M059J (cell line): ENCODE measurements around the gene ALKBH3. TPM values are rescaled to one million over a fixed set of nuclear protein-coding genes. Genes with fewer than 3 reads are reported as not detected.
A peak's percentile ranks its signal among the peaks of the same experiment; 100 is the strongest.

Source experiments
- DNase-seq: peaks from one replicate; pipeline ENCODE4 v3.0.0-alpha.2; 2012; ENCODE audit warnings: low read depth
- total RNA-seq: library from RNA; depleted of rRNA; stranded (reverse); fragments of >200 nt; shearing (Covaris generic); gene quantifications from 2 replicates; pipeline ENCODE4 v1.2.3, GENCODE V29; 2014; rRNA removed

ALKBH3 gene
- 39.7 and 67.3 TPM in 2 replicates for total RNA-seq

DNA sequence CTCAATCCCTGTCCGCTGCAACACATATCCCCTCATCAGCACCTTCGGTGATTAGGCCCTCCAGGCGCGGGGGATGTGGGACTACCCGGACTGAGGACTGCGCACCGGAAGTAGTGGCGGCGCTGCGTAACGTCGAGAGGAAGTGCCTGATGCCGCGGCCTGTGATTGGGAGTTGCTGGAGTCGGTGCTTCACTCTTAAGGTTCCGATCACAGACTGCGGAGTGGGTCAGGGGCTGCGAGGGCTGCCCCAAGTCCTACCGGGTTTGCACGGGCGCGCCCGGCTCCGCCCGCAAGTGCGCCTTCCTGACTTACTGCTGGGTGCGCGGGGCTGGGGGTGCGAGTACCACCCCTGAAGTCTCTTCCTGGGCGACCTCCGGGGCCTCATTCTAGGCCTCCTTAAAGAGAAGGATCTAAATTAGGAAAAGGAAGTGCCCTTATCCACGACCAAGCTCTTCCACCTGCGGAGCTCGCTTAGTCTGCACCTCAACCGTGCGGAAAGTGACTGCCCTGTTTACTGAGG lies at the start of gene ALKBH3:
ALKBH3 (plus strand) TSS at position 192 of the 520 bp plus-strand sequence. CDS start 1,822 bp downstream, outside the sequence.
- peak; percentile 89 for DNase-seq

DNA sequence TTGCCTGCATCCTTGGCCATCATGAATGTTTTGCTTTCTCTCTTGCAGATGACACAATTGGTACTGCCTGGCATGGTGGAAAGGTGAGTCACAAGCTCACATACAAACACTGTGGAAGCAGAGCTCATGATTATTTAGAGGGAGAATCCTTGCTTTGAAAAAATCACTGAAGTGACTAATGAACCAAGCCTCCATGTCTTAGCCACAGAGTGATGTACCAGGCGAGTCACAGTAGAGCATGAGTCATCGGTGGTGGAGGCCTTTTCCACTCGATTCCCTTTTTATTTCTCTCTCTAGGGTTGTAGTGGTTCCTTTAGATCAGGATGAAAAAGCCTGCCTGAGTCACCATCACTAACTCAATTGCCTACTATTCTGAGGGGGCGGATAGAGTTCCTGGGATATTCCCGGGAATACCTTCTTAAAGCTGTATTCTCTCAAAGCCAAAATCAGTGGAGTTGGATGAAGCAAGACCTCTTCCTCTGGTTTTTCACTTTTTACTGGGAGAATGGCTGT lies 49.6 kb upstream of the ALKBH3 start:
- DNase-seq, result peak; percentile 100

DNA sequence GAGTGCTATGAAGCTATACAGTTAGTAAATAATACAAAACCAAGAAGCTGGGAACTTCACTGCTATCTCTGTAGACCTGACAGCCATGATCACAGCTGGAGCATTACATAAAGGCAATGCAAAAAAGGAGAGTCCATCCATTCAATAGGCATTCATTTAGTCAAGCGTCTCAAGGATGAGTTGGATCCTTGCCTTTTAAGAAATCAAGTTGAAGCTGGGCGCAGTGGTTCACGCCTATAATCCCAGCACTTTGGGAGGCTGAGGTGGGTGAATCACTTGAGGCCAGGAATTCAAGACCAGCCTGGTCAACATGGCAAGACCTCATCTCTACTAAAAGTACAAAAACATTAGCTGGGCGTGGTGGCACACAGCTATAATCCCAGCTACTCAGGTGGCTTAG lies 48.1 kb upstream of the ALKBH3 start:
- DNase-seq, result no peak

GRCh38 chr11:43833657-43834073 lies 47.0 kb upstream of the ALKBH3 start:
- peak; percentile 37 for DNase-seq

GRCh38 chr11:43834286-43834685 lies 46.3 kb upstream of the ALKBH3 start:
- DNase-seq, result no peak

DNA sequence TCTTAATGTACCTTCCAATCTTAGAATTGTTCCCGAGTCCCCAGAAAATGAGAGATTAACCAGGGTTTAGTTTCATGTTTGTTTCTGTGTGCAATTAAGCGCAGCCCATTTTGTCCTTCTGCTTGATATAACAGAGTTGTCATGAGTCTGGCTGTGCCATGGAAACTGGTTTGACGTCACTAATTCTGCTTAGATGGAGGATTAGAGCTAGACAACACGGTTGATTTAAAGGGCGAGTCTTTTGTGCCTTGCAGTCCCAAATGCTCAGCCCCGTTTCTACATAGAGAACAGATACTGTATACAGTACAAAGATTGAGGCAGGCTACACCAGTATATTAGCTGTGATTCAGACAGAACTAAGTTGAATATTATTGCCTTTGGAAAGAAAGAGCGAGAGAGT lies 45.5 kb upstream of the ALKBH3 start:
- DNase-seq, result no peak

- DNase-seq, result no peak
These were observed 42.8 kb upstream of the ALKBH3 start for GRCh38 chr11:43837879-43838278.

- DNase-seq, result no peak
These were observed 38.6 kb upstream of the ALKBH3 start for GRCh38 chr11:43842021-43842420.

DNA sequence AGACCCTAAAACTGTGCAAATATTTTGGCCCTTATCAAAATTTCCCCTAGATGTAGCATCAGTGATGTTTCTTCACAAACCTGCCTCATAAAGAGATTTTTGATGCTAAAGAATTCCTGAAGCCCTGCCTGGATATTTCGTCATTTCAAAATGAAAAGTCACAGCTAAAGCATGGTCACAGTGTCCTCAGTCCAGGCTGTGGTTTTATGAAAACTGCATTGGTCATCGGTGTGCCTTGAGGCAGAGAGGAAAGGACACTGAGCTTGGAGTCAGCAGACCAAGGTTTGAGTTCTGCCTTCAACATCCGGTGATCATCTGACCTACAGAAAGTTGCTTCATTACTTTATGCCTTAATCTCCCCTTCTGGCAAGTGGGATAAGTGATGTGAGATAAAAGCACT lies 34.8 kb upstream of the ALKBH3 start:
- peak; percentile 48 for DNase-seq

GRCh38 chr11:43852057-43852636 lies 28.5 kb upstream of the ALKBH3 start:
- DNase-seq, result peak; percentile 78

- DNase-seq, result no peak
These were observed 26.9 kb upstream of the ALKBH3 start for GRCh38 chr11:43853781-43854180.

GRCh38 chr11:43856993-43857392 lies 23.6 kb upstream of the ALKBH3 start:
- no peak for DNase-seq

DNA sequence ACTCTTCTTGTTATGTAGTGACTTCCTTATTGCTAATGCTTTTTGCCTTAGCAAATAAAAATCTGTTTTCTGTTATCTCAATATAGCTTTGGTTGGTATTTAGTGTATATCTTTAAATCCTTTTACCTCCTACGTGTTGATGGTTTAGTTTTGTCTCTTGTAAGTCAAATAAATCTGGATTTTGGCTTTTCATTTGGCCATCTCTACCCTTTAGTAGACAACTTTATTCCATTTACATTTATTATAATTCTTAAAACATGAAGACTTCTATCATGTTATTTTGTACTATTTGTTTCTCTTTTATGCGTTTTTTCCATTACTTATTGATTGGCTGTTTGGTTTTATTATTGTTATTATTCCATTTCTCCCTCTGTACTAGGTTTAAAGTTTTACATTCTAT lies 19.5 kb upstream of the ALKBH3 start:
- no peak for DNase-seq

- DNase-seq, result peak; percentile 21
These were observed 14.1 kb upstream of the ALKBH3 start for GRCh38 chr11:43866520-43866919.

DNA sequence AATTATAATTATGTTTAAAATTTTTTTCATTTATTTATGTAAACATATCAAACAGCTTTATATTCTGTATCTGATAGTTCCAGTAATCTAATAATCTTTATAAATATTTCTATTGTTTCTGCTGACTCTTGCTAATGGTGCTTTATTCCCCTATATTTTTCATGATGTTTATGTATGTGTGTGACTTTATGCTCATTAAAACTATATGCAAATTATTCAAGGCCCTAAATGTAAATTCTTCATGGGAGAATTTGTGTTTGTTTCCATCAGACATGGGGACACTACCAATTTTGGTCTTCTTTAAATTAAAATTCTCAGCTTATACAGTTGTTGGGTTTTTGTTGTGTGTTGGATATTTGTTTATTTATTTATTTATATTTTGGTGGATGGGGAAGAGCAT lies 13.7 kb upstream of the ALKBH3 start:
- DNase-seq, result no peak

GRCh38 chr11:43868852-43869567 lies 11.6 kb upstream of the ALKBH3 start:
- DNase-seq, result peak; percentile 85

DNA sequence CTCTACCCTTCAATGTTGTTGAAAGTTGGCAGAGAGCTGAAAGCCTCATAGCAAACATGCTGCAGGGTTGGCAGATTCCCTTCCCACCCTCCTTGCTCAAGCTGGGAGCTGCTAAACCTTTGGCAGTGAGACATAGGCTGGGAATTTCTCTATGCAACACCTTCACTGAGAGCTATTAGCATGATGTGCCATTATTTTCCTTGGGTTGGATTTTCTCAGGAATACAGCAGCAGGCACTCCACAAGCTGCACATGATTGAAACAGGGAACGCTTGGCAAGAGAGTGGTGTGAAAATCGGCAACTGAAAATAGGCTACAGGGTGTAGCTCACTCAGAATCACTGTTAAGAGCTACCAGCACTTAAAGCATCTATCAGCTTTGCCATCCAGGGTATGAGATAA lies 9.6 kb upstream of the ALKBH3 start:
- no peak for DNase-seq

- DNase-seq, result peak; percentile 36
These were observed 7.6 kb upstream of the ALKBH3 start for GRCh38 chr11:43872995-43873394.

- no peak for DNase-seq
These were observed 6.6 kb upstream of the ALKBH3 start for GRCh38 chr11:43874078-43874477.

DNA sequence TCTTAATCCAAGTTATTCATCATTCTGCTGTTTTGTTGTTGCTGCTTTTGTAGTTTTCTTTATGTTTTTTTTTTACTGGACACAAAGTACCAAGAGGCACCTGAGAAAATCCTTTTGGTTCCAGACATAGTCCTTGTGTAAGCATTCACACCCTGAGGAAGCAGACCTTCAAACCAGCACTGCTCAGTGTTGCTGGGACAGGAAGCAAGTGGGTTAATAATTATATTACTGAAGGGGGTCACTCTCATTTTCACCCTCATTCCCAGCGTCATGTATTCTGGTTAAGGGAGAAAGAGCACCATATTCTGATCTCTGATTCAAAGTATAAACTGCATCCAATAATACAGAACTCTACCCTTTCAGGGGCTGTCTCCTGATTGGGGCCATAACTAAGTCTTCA lies 5.9 kb upstream of the ALKBH3 start:
- DNase-seq, result no peak

- DNase-seq, result no peak
These were observed 617 bp upstream of the ALKBH3 start for GRCh38 chr11:43879789-43880639.

DNA sequence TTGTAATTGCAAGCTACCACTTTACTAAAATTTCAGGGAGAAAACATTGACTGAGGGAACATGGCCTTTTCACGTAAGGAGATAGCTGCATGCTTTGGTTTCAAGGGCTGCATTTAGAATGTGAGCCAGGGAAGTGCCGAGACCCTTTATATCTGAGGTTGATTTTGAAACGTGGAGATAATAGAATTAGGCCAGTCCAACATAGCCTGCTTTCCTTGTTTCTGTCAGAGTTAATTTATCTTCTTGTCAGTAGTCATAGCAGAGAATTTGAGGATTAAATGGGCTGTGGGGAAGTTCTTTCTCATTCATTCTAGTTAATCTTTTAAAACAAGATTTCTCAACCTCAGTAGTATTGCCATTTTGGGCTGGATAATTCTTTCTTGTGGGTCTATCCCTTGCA lies 12.2 kb downstream of the ALKBH3 start:
- no peak for DNase-seq
